SU-DHL-6 (cell line): ENCODE measurements around the gene SPNS3.

Experiments
- H2AFZ ChIP-seq: fragments of 200-600 bp; sonication (generic); 2 replicates; pipeline ENCODE4 v1.6.1; 2014; ENCODE audit warnings: low read depth, mild to moderate bottlenecking, moderate library complexity, mixed read lengths, antibody characterized with exemption, low read length; ENCODE audit not compliant: severe bottlenecking
- H3F3A ChIP-seq: fragments of 200-600 bp; shearing (Covaris generic); 2 replicates; pipeline ENCODE4 v1.6.0; 2016; ENCODE audit warnings: antibody characterized with exemption, mild to moderate bottlenecking; ENCODE audit not compliant: insufficient read depth
- H3K27ac ChIP-seq: fragments of 200-600 bp; sonication (generic); 2 replicates; pipeline ENCODE4 v1.5.1; 2016; ENCODE audit warnings: low read depth, mild to moderate bottlenecking, low read length, moderate library complexity, mixed read lengths
- H3K27me3 ChIP-seq: fragments of 200-600 bp; sonication (generic), shearing (Covaris generic); 2 replicates; pipeline ENCODE4 v1.6.0; 2014; ENCODE audit warnings: mild to moderate bottlenecking, low read length
- H3K36me3 ChIP-seq: fragments of 200-600 bp; sonication (generic); 2 replicates; pipeline ENCODE4 v1.6.1; 2014; ENCODE audit warnings: mild to moderate bottlenecking, low read length, mixed read lengths
- H3K4me2 ChIP-seq: fragments of 300-600, 200-600 bp; shearing (Covaris generic), sonication (generic); 2 replicates; pipeline ENCODE4 v1.6.0; 2014; ENCODE audit warnings: low read length, low read depth, mild to moderate bottlenecking; ENCODE audit not compliant: poor library complexity, severe bottlenecking
- H3K4me3 ChIP-seq: fragments of 200-600 bp; sonication (generic); 2 replicates; pipeline ENCODE4 v1.5.1; 2014; ENCODE audit warnings: antibody characterized with exemption, low read length, mild to moderate bottlenecking, mixed read lengths; ENCODE audit not compliant: insufficient read depth, poor library complexity, severe bottlenecking
- H3K79me2 ChIP-seq: fragments of 200-600 bp; sonication (generic); 2 replicates; pipeline ENCODE4 v1.6.1; 2014; ENCODE audit warnings: mild to moderate bottlenecking, low read length, moderate library complexity; ENCODE audit not compliant: insufficient read depth
- H3K9ac ChIP-seq: fragments of 200-600 bp; sonication (generic); 2 replicates; pipeline ENCODE4 v1.7.0; 2014; ENCODE audit warnings: mild to moderate bottlenecking, low read length
- H3K9me2 ChIP-seq: fragments of 200-600 bp; sonication (generic); replicated peaks from 2 replicates; pipeline ENCODE4 v1.6.1; 2014; ENCODE audit warnings: low read length; ENCODE audit not compliant: insufficient read depth
- H3K9me3 ChIP-seq: fragments of 200-600 bp; sonication (generic); 2 replicates; pipeline ENCODE4 v1.6.1; 2014; ENCODE audit warnings: low read length, mixed read lengths; ENCODE audit not compliant: insufficient read depth
- H4K20me1 ChIP-seq: fragments of 200-600 bp; sonication (generic); 2 replicates; pipeline ENCODE4 v1.6.1; 2014; ENCODE audit warnings: low read depth, mild to moderate bottlenecking, antibody characterized with exemption, low read length, moderate library complexity, mixed read lengths
- EZH2phosphoT487 ChIP-seq: fragments of 200-600 bp; sonication (generic), shearing (Covaris generic); conservative IDR thresholded peaks from 2 replicates; pipeline ENCODE4 v1.6.1; 2018; ENCODE audit warnings: mild to moderate bottlenecking, antibody characterized with exemption, low read length, moderate library complexity, mixed read lengths
- TF ChIP-seq, protein P1 (sequence below): fragments of 200-600 bp; sonication (generic); IDR thresholded peaks from one replicate; pipeline ENCODE4 v1.5.1; 2017; ENCODE audit warnings: antibody characterized with exemption, mild to moderate bottlenecking, low read length, moderate library complexity; ENCODE audit not compliant: insufficient read depth, poor library complexity, severe bottlenecking

The SPNS3 gene

DNA sequence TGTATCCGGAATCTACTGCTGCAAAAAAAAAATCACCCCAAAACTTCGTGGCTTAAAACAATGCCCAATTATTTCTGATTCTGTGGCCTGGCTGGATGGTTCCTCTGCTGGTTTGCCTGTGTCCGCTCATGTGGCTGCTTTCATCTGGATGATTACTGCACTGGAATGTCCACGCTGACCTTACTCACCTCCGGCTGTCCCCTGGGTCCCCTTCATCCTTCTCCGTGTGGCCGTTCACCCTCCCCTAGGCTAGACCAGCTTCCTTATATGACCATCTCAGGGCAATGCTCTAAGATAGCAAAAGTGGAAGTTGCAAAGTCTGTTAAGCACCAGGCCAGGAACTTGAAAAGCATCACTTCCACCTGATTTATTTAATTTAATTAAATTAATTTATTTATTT is 33.5 kb downstream of the SPNS3 start:
- Histone ChIP-seq H3K4me2 (no peak overlapping the region), H2AFZ (no peak overlapping the region), H3K9me2 (no peaks in the 10 kb centered on the region), H3K79me2 (no peaks in the 10 kb centered on the region), H3K27ac (no peak overlapping the region), H3F3A (no peaks in the 10 kb centered on the region), H4K20me1 (no peaks in the 10 kb centered on the region), H3K36me3 (no peaks in the 10 kb centered on the region), H3K9me3 (no peaks in the 10 kb centered on the region), H3K9ac (no peak overlapping the region), H3K27me3 (no peaks in the 10 kb centered on the region), H3K4me3 (no peak overlapping the region)
- TF ChIP-seq EZH2phosphoT487: no peak
- TF ChIP-seq, protein P1, sequence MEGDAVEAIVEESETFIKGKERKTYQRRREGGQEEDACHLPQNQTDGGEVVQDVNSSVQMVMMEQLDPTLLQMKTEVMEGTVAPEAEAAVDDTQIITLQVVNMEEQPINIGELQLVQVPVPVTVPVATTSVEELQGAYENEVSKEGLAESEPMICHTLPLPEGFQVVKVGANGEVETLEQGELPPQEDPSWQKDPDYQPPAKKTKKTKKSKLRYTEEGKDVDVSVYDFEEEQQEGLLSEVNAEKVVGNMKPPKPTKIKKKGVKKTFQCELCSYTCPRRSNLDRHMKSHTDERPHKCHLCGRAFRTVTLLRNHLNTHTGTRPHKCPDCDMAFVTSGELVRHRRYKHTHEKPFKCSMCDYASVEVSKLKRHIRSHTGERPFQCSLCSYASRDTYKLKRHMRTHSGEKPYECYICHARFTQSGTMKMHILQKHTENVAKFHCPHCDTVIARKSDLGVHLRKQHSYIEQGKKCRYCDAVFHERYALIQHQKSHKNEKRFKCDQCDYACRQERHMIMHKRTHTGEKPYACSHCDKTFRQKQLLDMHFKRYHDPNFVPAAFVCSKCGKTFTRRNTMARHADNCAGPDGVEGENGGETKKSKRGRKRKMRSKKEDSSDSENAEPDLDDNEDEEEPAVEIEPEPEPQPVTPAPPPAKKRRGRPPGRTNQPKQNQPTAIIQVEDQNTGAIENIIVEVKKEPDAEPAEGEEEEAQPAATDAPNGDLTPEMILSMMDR: no peak

DNA sequence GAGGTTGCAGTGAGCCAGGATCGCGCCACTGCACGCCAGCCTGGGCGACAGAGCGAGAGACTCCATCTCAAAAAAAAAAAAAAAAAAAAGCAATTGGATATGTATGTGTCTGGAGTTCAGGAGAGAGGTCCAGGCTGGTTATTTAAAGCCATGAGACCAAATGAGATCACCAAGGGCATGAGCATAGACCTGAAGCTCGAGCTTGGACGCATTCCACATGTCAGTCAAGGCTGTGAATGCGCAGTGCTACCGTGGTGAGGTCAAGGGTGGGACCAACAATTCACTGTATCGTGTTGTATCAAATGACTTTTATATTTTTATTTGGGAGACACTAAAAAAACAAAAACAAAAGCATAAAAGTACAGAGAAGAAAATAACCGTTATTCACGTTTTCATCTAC is 35.8 kb downstream of the SPNS3 start:
- Histone ChIP-seq H3F3A (no peaks in the 10 kb centered on the region), H3K9me2 (no peaks in the 10 kb centered on the region), H3K27me3 (no peaks in the 10 kb centered on the region), H4K20me1 (no peaks in the 10 kb centered on the region), H3K36me3 (no peaks in the 10 kb centered on the region), H3K79me2 (no peaks in the 10 kb centered on the region), H3K9ac (no peak overlapping the region), H3K4me3 (no peak overlapping the region), H3K4me2 (no peak overlapping the region), H3K27ac (no peak overlapping the region), H2AFZ (no peak overlapping the region), H3K9me3 (no peaks in the 10 kb centered on the region)
- no peak for TF ChIP-seq EZH2phosphoT487
- TF ChIP-seq, protein P1: no peak

DNA sequence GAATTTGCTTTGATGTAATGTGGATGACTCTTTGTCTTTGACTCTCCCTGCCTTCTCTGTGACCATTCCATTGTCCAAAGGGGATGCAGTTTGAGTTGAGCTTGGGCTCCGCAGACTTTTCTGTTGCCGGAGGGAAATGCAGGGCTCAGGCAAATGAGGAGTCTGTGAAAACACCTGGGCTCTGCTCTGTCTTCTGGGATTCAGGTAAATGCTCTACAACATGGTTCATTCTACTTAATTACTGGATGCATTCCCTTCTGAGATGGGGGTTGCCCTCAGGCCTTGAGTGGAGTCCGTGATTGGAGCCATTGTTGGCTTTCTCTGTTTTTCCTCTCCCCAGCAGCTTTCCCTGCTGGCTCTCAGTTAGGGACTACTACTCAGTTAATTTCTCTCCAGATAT is 38.5 kb downstream of the SPNS3 start:
- Histone ChIP-seq H3K9me2 (no peaks in the 10 kb centered on the region), H2AFZ (no peak overlapping the region), H3K4me3 (no peak overlapping the region), H3K9ac (no peak overlapping the region), H3K27ac (no peak overlapping the region), H3K79me2 (no peaks in the 10 kb centered on the region), H3K36me3 (no peaks in the 10 kb centered on the region), H3K27me3 (no peaks in the 10 kb centered on the region), H3K9me3 (no peaks in the 10 kb centered on the region), H3F3A (no peaks in the 10 kb centered on the region), H4K20me1 (no peaks in the 10 kb centered on the region), H3K4me2 (no peak overlapping the region)
- TF ChIP-seq, protein P1: no peak
- TF ChIP-seq EZH2phosphoT487: no peak
